DOHH2 (cell line): ENCODE data around the gene JUP.

ENCODE experiments used
- H3F3A ChIP-seq: fragments of 200-600 bp; sonication (generic), shearing (Covaris generic); 2 replicates; pipeline ENCODE4 v1.6.0; 2016; ENCODE audit warnings: antibody characterized with exemption, mild to moderate bottlenecking; ENCODE audit not compliant: control insufficient read depth, insufficient read depth
- H3K27ac ChIP-seq: fragments of 200-600 bp; sonication (generic); 2 replicates; pipeline ENCODE4 v1.5.1; 2014; ENCODE audit warnings: low read depth, mild to moderate bottlenecking, low read length, moderate library complexity
- H3K27me3 ChIP-seq: fragments of 200-600 bp; sonication (generic); 2 replicates; pipeline ENCODE4 v1.6.1; 2014; ENCODE audit warnings: mild to moderate bottlenecking, low read length, mixed read lengths; ENCODE audit not compliant: control insufficient read depth
- H3K36me3 ChIP-seq: fragments of 200-600 bp; sonication (generic); 2 replicates; pipeline ENCODE4 v1.6.1; 2014; ENCODE audit warnings: mild to moderate bottlenecking, low read length, moderate library complexity, mixed read lengths; ENCODE audit not compliant: control insufficient read depth
- H3K4me1 ChIP-seq: fragments of 200-600 bp; sonication (generic); 2 replicates; pipeline ENCODE4 v1.6.1; 2014; ENCODE audit warnings: mild to moderate bottlenecking, low read length, mixed read lengths; ENCODE audit not compliant: control insufficient read depth
- H3K4me2 ChIP-seq: fragments of 200-600 bp; sonication (generic); 2 replicates; pipeline ENCODE4 v1.6.0; 2014; ENCODE audit warnings: mild to moderate bottlenecking, low read length, moderate library complexity
- H3K4me3 ChIP-seq: fragments of 200-600 bp; sonication (generic); 2 replicates; pipeline ENCODE4 v1.5.1; 2014; ENCODE audit warnings: mild to moderate bottlenecking, low read length, mixed read lengths
- H3K79me2 ChIP-seq: fragments of 200-600 bp; sonication (generic); 2 replicates; pipeline ENCODE4 v1.6.1; 2014; ENCODE audit warnings: mild to moderate bottlenecking, low read length, mixed read lengths; ENCODE audit not compliant: control insufficient read depth
- H3K9me2 ChIP-seq: fragments of 200-600 bp; sonication (generic); replicated peaks from 2 replicates; pipeline ENCODE4 v1.6.1; 2014; ENCODE audit warnings: mild to moderate bottlenecking, low read length, mixed read lengths; ENCODE audit not compliant: control insufficient read depth
- H3K9me3 ChIP-seq: fragments of 200-600 bp; sonication (generic); 2 replicates; pipeline ENCODE4 v1.6.1; 2014; ENCODE audit warnings: antibody characterized with exemption, low read length, mixed read lengths; ENCODE audit not compliant: control insufficient read depth, insufficient read depth
- H4K20me1 ChIP-seq: fragments of 200-600 bp; sonication (generic); 2 replicates; pipeline ENCODE4 v1.6.0; 2014; ENCODE audit warnings: low read depth, mild to moderate bottlenecking, antibody characterized with exemption, low read length, moderate library complexity; ENCODE audit not compliant: control insufficient read depth, insufficient read depth
- CTCF ChIP-seq: fragments of 200-600 bp; sonication (generic); IDR thresholded peaks from one replicate; pipeline ENCODE4 v1.5.1; 2014; ENCODE audit warnings: antibody characterized with exemption, mild to moderate bottlenecking, low read depth, low read length; ENCODE audit not compliant: poor library complexity, severe bottlenecking
- EZH2phosphoT487 ChIP-seq: fragments of 200-600 bp; sonication (generic); IDR thresholded peaks from 2 replicates; pipeline ENCODE4 v1.6.1; 2017; ENCODE audit warnings: borderline replicate concordance, mild to moderate bottlenecking, antibody characterized with exemption, low read length, moderate library complexity, mixed read lengths

JUP gene

DNA sequence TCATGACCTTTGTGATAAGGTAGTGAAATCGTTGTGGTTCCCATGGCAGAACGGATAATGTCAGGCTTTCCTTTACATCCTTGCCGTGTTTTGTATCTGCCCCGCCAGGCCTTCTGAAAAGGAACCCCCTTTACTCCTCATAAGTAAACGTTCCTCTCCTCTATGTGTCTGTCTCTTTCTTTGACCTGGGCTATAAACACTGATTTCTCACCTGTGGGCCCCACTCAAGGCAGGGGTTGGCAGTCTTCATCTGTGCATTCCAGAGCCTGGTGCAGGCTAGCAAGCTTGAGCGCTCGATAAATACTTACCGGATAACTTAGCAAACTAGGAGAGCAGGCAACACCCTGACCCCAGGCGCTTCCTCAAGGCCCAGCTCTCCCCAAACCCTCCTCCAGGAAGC, 44.8 kb downstream of the JUP start:
- Histone ChIP-seq H3K79me2 (no peaks in the 10 kb centered on the region), H3K9me2 (no peaks in the 10 kb centered on the region), H3K36me3 (no peaks in the 10 kb centered on the region), H3F3A (no peaks in the 10 kb centered on the region), H3K4me2 (no peak overlapping the region), H3K27ac (no peak overlapping the region), H4K20me1 (no peaks in the 10 kb centered on the region), H3K4me3 (no peak overlapping the region), H3K27me3 (peaks cover 10% of the 10 kb centered on the region), H3K9me3 (no peaks in the 10 kb centered on the region), H3K4me1 (peaks cover 5% of the 10 kb centered on the region)
- TF ChIP-seq EZH2phosphoT487 (no peak), CTCF (no peak)

GRCh38 chr17:41740506-41740905, 46.0 kb downstream of the JUP start:
- Histone ChIP-seq H3K4me1 (peaks cover 5% of the 10 kb centered on the region), H3K9me3 (no peaks in the 10 kb centered on the region), H3K9me2 (no peaks in the 10 kb centered on the region), H3K79me2 (no peaks in the 10 kb centered on the region), H3K27ac (no peak overlapping the region), H3K4me3 (no peak overlapping the region), H3K27me3 (peaks cover 11% of the 10 kb centered on the region), H3K4me2 (no peak overlapping the region), H4K20me1 (no peaks in the 10 kb centered on the region), H3K36me3 (no peaks in the 10 kb centered on the region), H3F3A (no peaks in the 10 kb centered on the region)
- TF ChIP-seq EZH2phosphoT487 (no peak), CTCF (no peak)

GRCh38 chr17:41739661-41740352, 46.7 kb downstream of the JUP start:
- H3K4me3 ChIP-seq = no peak overlapping the region
- no peaks in the 10 kb centered on the region for H3K36me3 ChIP-seq
- no peak for TF ChIP-seq CTCF
- TF ChIP-seq EZH2phosphoT487 = no peak
- H4K20me1 ChIP-seq = no peaks in the 10 kb centered on the region
- H3K9me2 ChIP-seq = no peaks in the 10 kb centered on the region
- H3K27me3 ChIP-seq = peaks cover 11% of the 10 kb centered on the region
- no peaks in the 10 kb centered on the region for H3K9me3 ChIP-seq
- H3F3A ChIP-seq = no peaks in the 10 kb centered on the region
- peaks cover 5% of the 10 kb centered on the region for H3K4me1 ChIP-seq
- H3K27ac ChIP-seq = no peak overlapping the region
- H3K4me2 ChIP-seq = no peak overlapping the region
- no peaks in the 10 kb centered on the region for H3K79me2 ChIP-seq
